HepG2 (cell line): ENCODE data around the gene MAPK1. TPM values are rescaled to one million over a fixed set of nuclear protein-coding genes. Genes with fewer than 3 reads are reported as not detected.

Experiments
- ATAC-seq: fragments of 200-7000 bp; cut with Tn5 transposase; 3 replicates; pipeline ENCODE4 v1.9.1; 2020; ENCODE audit warnings: mild to moderate bottlenecking, moderate library complexity
- BruUV-seq: library from RNA; stranded (reverse); fragments of 400-500 nt; replicated peaks from 2 replicates; lab custom pipeline; 2021; lab: Mats Ljungman, UMichigan
- CTCF ChIA-PET: fragments of 300-600 bp; formaldehyde crosslinking; extraction: SDS; loops from one replicate; lab custom pipeline; 2021; ENCODE audit warnings: low total read pairs, inconsistent platforms, low intra/inter-chr PET ratio; lab: Yijun Ruan, JAX
- POLR2A ChIA-PET: fragments of 350-600 bp; sonication (Branson Sonifier 250); formaldehyde crosslinking; loops from one replicate; lab custom pipeline; 2020; ENCODE audit warnings: antibody characterized with exemption, inconsistent platforms; lab: Yijun Ruan, JAX
- DNase-seq: peaks from one replicate; pipeline ENCODE4 v3.0.0-alpha.2; 2015; ENCODE audit warnings: low spot score
- FAIRE-seq: peaks from 3 replicates; lab custom pipeline; 2011; peaks lifted over from hg19 to GRCh38; lab: Jason Lieb, UNC
- H2AFZ ChIP-seq: one replicate; pipeline ENCODE4 v1.6.1; 2011; ENCODE audit warnings: low read length, inconsistent platforms
- H3K27ac ChIP-seq: fragments of 300-600 bp; 3 replicates; pipeline ENCODE4 v1.8.0; 2011; ENCODE audit warnings: mixed run types, mild to moderate bottlenecking, mixed read lengths, low read length, inconsistent platforms; ENCODE audit not compliant: insufficient read depth; ENCODE audit errors: extremely low read length
- H3K27me3 ChIP-seq, 2 experiments: fragments of 200-600 bp in 1 of 2; 2 replicates in 1 of 2; 3 replicates in 1 of 2; pipeline versions ENCODE4 v1.6.0 to v1.8.0; 2011; ENCODE audit warnings: low read length in 2 of 2, mild to moderate bottlenecking in 2 of 2, moderate library complexity in 2 of 2, inconsistent platforms in 1 of 2; ENCODE audit not compliant: insufficient read depth in 2 of 2, control insufficient read depth in 1 of 2
- H3K36me3 ChIP-seq, 2 experiments: fragments of 200-600 bp in 1 of 2; replicated peaks in 1 of 2; 2 replicates in 1 of 2; 3 replicates in 1 of 2; pipeline versions ENCODE4 v1.5.1 to v1.8.0; 2011; ENCODE audit warnings: low read length in 2 of 2, inconsistent platforms in 1 of 2; ENCODE audit not compliant: insufficient read depth in 2 of 2, control insufficient read depth in 1 of 2
- H3K4me1 ChIP-seq: 2 replicates; pipeline ENCODE4 v1.5.1; 2012; ENCODE audit warnings: low read length, inconsistent platforms; ENCODE audit not compliant: insufficient read depth
- H3K4me2 ChIP-seq: 2 replicates; pipeline ENCODE4 v1.6.0; 2011; ENCODE audit warnings: low read depth, low read length, inconsistent platforms
- H3K4me3 ChIP-seq, 3 experiments: fragments of 200-600 bp in 1 of 3; sonication (generic), shearing (Covaris generic) in 1 of 3; replicated peaks in 1 of 3; 2 replicates each; pipeline ENCODE4 v1.5.1; 2011 to 2016; ENCODE audit warnings: low read length in 3 of 3, inconsistent platforms in 2 of 3, low read depth in 2 of 3, mild to moderate bottlenecking in 2 of 3, control low read depth in 1 of 3, mixed read lengths in 1 of 3; ENCODE audit not compliant: insufficient read depth in 1 of 3
- H3K79me2 ChIP-seq: one replicate; pipeline ENCODE4 v1.6.1; 2011; ENCODE audit warnings: low read length, inconsistent platforms; ENCODE audit not compliant: insufficient read depth
- H3K9ac ChIP-seq: 2 replicates; pipeline ENCODE4 v1.6.0; 2011; ENCODE audit warnings: mild to moderate bottlenecking, low read depth, low read length, inconsistent platforms; ENCODE audit not compliant: insufficient read depth
- H3K9me3 ChIP-seq: 2 replicates; pipeline ENCODE4 v1.5.1; 2012; ENCODE audit warnings: mild to moderate bottlenecking, low read length
- H4K20me1 ChIP-seq: 2 replicates; pipeline ENCODE4 v1.6.0; 2011; ENCODE audit warnings: inconsistent platforms, mild to moderate bottlenecking, low read length, moderate library complexity; ENCODE audit not compliant: insufficient read depth
- ATF7-NPFF ChIP-seq: sonication (generic); formaldehyde crosslinking; IDR thresholded peaks from 2 replicates; pipeline ENCODE4 v1.8.1; 2023; ENCODE audit warnings: mild to moderate bottlenecking, low read depth, missing genetic modification reagents, moderate library complexity
- DMAP1 ChIP-seq: IDR thresholded peaks from 2 replicates; pipeline ENCODE4 v1.6.1; 2016
- GABPB1 ChIP-seq: IDR thresholded peaks from 2 replicates; pipeline ENCODE4 v1.6.1; 2016; ENCODE audit warnings: mild to moderate bottlenecking, missing genetic modification reagents, moderate library complexity, missing compliant biosample characterization
- MYNN ChIP-seq: sonication (generic); formaldehyde crosslinking; IDR thresholded peaks from 2 replicates; pipeline ENCODE4 v1.4.0; 2020; ENCODE audit warnings: mild to moderate bottlenecking, low read depth, missing genetic modification reagents
- PCBP2 ChIP-seq: fragments of 200-400 bp; formaldehyde crosslinking; optimal IDR thresholded peaks from 2 replicates; pipeline ENCODE3; 2018; ENCODE audit warnings: low read length, low read depth; ENCODE audit not compliant: poor library complexity, severe bottlenecking
- RFX5 ChIP-seq: IDR thresholded peaks from 2 replicates; pipeline ENCODE4 v1.6.1; 2011; ENCODE audit warnings: low read depth, low read length, improper control_type of control experiment
- SOX13 ChIP-seq, 3 experiments: fragments of 450-650 bp in 1 of 3; sonication (generic) in 1 of 3; formaldehyde crosslinking in 1 of 3; IDR thresholded peaks in 2 of 3; conservative IDR thresholded peaks in 1 of 3; 2 replicates each; pipeline versions ENCODE4 v1.5.0 to v1.6.1; 2016 to 2020; ENCODE audit warnings: antibody characterized with exemption in 1 of 3, mild to moderate bottlenecking in 1 of 3, missing compliant biosample characterization in 1 of 3, missing genetic modification reagents in 1 of 3, moderate library complexity in 1 of 3
- ZBTB1 ChIP-seq: sonication (generic); formaldehyde crosslinking; IDR thresholded peaks from 2 replicates; pipeline ENCODE4 v1.4.0; 2020; ENCODE audit warnings: missing genetic modification reagents, borderline replicate concordance
- ZGPAT ChIP-seq: IDR thresholded peaks from 2 replicates; pipeline ENCODE4 v1.6.1; 2016; ENCODE audit warnings: mild to moderate bottlenecking
- ZNF138 ChIP-seq: sonication (generic); formaldehyde crosslinking; IDR thresholded peaks from 2 replicates; pipeline ENCODE4 v1.5.0; 2020; ENCODE audit warnings: mild to moderate bottlenecking, low read depth, missing genetic modification reagents
- ZNF296 ChIP-seq: sonication (generic); formaldehyde crosslinking; conservative IDR thresholded peaks from 2 replicates; pipeline ENCODE4 v1.5.0; 2020; ENCODE audit warnings: mild to moderate bottlenecking, missing genetic modification reagents
- ZNF431 ChIP-seq: sonication (generic); formaldehyde crosslinking; IDR thresholded peaks from 2 replicates; pipeline ENCODE4 v1.9.0; 2022; ENCODE audit warnings: missing genetic modification reagents, low read depth, mild to moderate bottlenecking, borderline replicate concordance
- WGBS: methylation state at CpG from one replicate; pipeline ENCODE4 v1.1.6; 2017; ENCODE audit warnings: low lambda C conversion rate; 5-methylcytosine and 5-hydroxymethylcytosine counted together
- in situ Hi-C: cut with HindIII; loops from 2 replicates; pipeline ENCODE4 v1.10.0; 2017; ENCODE audit warnings: low pct_unique_long_range_greater_than_20kb; ENCODE audit not compliant: extremely low pct_ligation_motif_present
- intact Hi-C: fragments of 100-400 bp; cut with micrococcal nuclease; formaldehyde crosslinking; loops from one replicate; pipeline ENCODE4 v1.10.0; 2022; ENCODE audit not compliant: unreplicated experiment
- polyA plus RNA-seq, 8 experiments: library from polyadenylated mRNA; depleted of rRNA in 3 of 8; stranded (reverse) in 7 of 8; unstranded in 1 of 8; fragments of >200 nt; fragmentation: Illumina TruSeq in 4 of 8; extraction: Trizol in 4 of 8; gene quantifications; 2 replicates each; pipeline versions ENCODE4 v1.2.1 to v1.2.3, GENCODE V29; 2011 to 2016; ENCODE audit warnings: low read depth in 4 of 8, missing spikeins in 1 of 8, mixed read lengths in 1 of 8; ENCODE audit not compliant: insufficient read depth in 1 of 8
- total RNA-seq, 5 experiments: library from RNA; depleted of rRNA; stranded (reverse); fragments of >200 nt; fragmentation: Illumina TruSeq; extraction: Trizol; gene quantifications; 2 replicates each; pipeline ENCODE4 v1.2.3, GENCODE V29; 2016; ENCODE audit warnings: low read depth in 1 of 5
- TF ChIP-seq, protein P1 (sequence below): sonication (generic); formaldehyde crosslinking; IDR thresholded peaks from 2 replicates; pipeline ENCODE4 v1.4.0; 2020; ENCODE audit warnings: mild to moderate bottlenecking, missing genetic modification reagents, borderline replicate concordance
- TF ChIP-seq, protein P2 (sequence below), 2 experiments: sonication (generic) in 1 of 2; formaldehyde crosslinking in 1 of 2; IDR thresholded peaks; 2 replicates each; pipeline versions ENCODE4 v1.6.1 to v1.9.0; 2014 to 2022; ENCODE audit warnings: antibody characterized with exemption in 1 of 2, borderline replicate concordance in 1 of 2, inconsistent platforms in 1 of 2, low read depth in 1 of 2, missing genetic modification reagents in 1 of 2

The MAPK1 gene
- total and polyA plus RNA-seq, 2 of the 13 experiments (the other 11 are each of a cell fraction or from before 2014, with no cell fraction given): 107 to 114 TPM

- Histone ChIP-seq H3K27ac (no peak overlapping the region), H3K27me3 (peaks cover 2 to 13% of the 10 kb centered on the region in 2 experiments; a peak in 3 of 5 replicates), H3K9me3 (no peaks in the 10 kb centered on the region), H3K79me2 (no peaks in the 10 kb centered on the region), H3K4me3 (no peak overlapping the region), H2AFZ (no peak overlapping the region), H4K20me1 (no peaks in the 10 kb centered on the region), H3K4me1 (peaks cover 22% of the 10 kb centered on the region), H3K4me2 (no peak overlapping the region), H3K36me3 (no peaks in the 10 kb centered on the region), H3K9ac (no peak overlapping the region)
- ChIA-PET POLR2A (no interaction called here), CTCF (no interaction called here)
- DNase-seq (no peak), FAIRE-seq (no peak), ATAC-seq (no peak)
- intact Hi-C loops (no loop called here), in situ Hi-C loops (loop anchor here (10.0 kb wide), 1 partner anchor 54 kb away; the partner anchor contains the start of gene PPIL2)
- 20% methylated on average over 4 of the region's 4 CpGs for WGBS
- no TSS peak for BruUV-seq
- TF ChIP-seq RFX5: no peak
- TF ChIP-seq, protein P1, sequence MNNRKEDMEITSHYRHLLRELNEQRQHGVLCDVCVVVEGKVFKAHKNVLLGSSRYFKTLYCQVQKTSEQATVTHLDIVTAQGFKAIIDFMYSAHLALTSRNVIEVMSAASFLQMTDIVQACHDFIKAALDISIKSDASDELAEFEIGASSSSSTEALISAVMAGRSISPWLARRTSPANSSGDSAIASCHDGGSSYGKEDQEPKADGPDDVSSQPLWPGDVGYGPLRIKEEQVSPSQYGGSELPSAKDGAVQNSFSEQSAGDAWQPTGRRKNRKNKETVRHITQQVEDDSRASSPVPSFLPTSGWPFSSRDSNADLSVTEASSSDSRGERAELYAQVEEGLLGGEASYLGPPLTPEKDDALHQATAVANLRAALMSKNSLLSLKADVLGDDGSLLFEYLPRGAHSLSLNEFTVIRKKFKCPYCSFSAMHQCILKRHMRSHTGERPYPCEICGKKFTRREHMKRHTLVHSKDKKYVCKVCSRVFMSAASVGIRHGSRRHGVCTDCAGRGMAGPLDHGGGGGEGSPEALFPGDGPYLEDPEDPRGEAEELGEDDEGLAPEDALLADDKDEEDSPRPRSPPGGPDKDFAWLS (CRISPR knock-in tag): no peak
- no peak for TF ChIP-seq MYNN (CRISPR knock-in tag)
- TF ChIP-seq ZGPAT (CRISPR knock-in tag): no peak
- no peak for TF ChIP-seq DMAP1 (CRISPR knock-in tag)
- no peak for TF ChIP-seq ZNF138
- TF ChIP-seq PCBP2: no peak
- TF ChIP-seq GABPB1 (CRISPR knock-in tag): no peak
- TF ChIP-seq, protein P2, sequence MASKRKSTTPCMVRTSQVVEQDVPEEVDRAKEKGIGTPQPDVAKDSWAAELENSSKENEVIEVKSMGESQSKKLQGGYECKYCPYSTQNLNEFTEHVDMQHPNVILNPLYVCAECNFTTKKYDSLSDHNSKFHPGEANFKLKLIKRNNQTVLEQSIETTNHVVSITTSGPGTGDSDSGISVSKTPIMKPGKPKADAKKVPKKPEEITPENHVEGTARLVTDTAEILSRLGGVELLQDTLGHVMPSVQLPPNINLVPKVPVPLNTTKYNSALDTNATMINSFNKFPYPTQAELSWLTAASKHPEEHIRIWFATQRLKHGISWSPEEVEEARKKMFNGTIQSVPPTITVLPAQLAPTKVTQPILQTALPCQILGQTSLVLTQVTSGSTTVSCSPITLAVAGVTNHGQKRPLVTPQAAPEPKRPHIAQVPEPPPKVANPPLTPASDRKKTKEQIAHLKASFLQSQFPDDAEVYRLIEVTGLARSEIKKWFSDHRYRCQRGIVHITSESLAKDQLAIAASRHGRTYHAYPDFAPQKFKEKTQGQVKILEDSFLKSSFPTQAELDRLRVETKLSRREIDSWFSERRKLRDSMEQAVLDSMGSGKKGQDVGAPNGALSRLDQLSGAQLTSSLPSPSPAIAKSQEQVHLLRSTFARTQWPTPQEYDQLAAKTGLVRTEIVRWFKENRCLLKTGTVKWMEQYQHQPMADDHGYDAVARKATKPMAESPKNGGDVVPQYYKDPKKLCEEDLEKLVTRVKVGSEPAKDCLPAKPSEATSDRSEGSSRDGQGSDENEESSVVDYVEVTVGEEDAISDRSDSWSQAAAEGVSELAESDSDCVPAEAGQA (IDR thresholded peaks at IDR 0.05; ENCODE audit: low read depth): no peak
- TF ChIP-seq, protein P2 (CRISPR knock-in tag; IDR thresholded peaks at IDR 0.05; ENCODE audit: borderline replicate concordance): no peak
- no peak for TF ChIP-seq SOX13 (IDR thresholded peaks at IDR 0.05)
- TF ChIP-seq SOX13 (CRISPR knock-in tag; conservative IDR thresholded peaks at IDR 0.05 in 1 of 2, IDR thresholded peaks at IDR 0.05 in 1 of 2): no peak
- no peak for TF ChIP-seq ZNF296 (CRISPR knock-in tag)
- no peak for TF ChIP-seq ZBTB1
- TF ChIP-seq ZNF431 (CRISPR knock-in tag): no peak
- TF ChIP-seq ATF7-NPFF: no peak
Observed at GRCh38 chr22:21718499-21718898, 148.9 kb downstream of the MAPK1 start.
